SIG-M5 treated with dmso at 0.1 percent for 504 hours (cell line): Measurements from ENCODE around the gene NT5M.
"Not testable (repeated sequence)": the region's sequence is repeated elsewhere in the genome, so short reads cannot be mapped to it uniquely, and the experiment has no call there.

ENCODE experiments used
- DNase-seq: peaks from one replicate; lab custom pipeline; 2025; ENCODE audit not compliant: unreplicated experiment; lab: John Stamatoyannopoulos, UW

Gene NT5M

GRCh38 chr17:17301659-17302058, 1.5 kb upstream of the NT5M start:
- not testable (repeated sequence) for DNase-seq

GRCh38 chr17:17303847-17304490, 796 bp downstream of the NT5M start:
- no peak for DNase-seq

GRCh38 chr17:17304521-17304985, 1.4 kb downstream of the NT5M start:
- peak; percentile 86 for DNase-seq

GRCh38 chr17:17305281-17305801, 2.2 kb downstream of the NT5M start:
- DNase-seq, result peak; percentile 86

- DNase-seq, result no peak
Observed at GRCh38 chr17:17309356-17309755, 6.2 kb downstream of the NT5M start.

GRCh38 chr17:17313350-17313991, 10.3 kb downstream of the NT5M start:
- DNase-seq, result peak; percentile 10

GRCh38 chr17:17314501-17315071, 11.4 kb downstream of the NT5M start:
- no peak for DNase-seq

- no peak for DNase-seq
Observed at GRCh38 chr17:17315142-17315821, 12.1 kb downstream of the NT5M start.

GRCh38 chr17:17320188-17320910, 17.2 kb downstream of the NT5M start:
- no peak for DNase-seq

GRCh38 chr17:17320911-17321220, 17.7 kb downstream of the NT5M start:
- no peak for DNase-seq

- no peak for DNase-seq
Observed at GRCh38 chr17:17321356-17322025, 18.3 kb downstream of the NT5M start.

GRCh38 chr17:17322516-17323510, 19.6 kb downstream of the NT5M start:
- DNase-seq, result no peak

- DNase-seq, result no peak
Observed at GRCh38 chr17:17324616-17325015, 21.4 kb downstream of the NT5M start.

- DNase-seq, result no peak
Observed at GRCh38 chr17:17325228-17325627, 22.1 kb downstream of the NT5M start.

- DNase-seq, result no peak
Observed at GRCh38 chr17:17325816-17326215, 22.6 kb downstream of the NT5M start.

GRCh38 chr17:17326275-17326875, 23.2 kb downstream of the NT5M start:
- DNase-seq, result no peak

GRCh38 chr17:17328251-17328650, 25.1 kb downstream of the NT5M start:
- no peak for DNase-seq

GRCh38 chr17:17341452-17341851, 38.3 kb downstream of the NT5M start:
- no peak for DNase-seq
